Esophagus muscularis mucosa (tissue), 4 donors: Measurements from ENCODE around the gene SORL1-AS1.

ENCODE experiments used
- DNase-seq: peaks from one replicate; pipeline ENCODE4 v3.0.0-alpha.2; 2017; ENCODE audit errors: extremely low spot score
- H3K27ac ChIP-seq, 4 donors: fragments of 200-600 bp; sonication (generic); replicated peaks in 1 of 4; 1 replicate in 3 of 4; 2 replicates in 1 of 4; pipeline ENCODE4 v1.5.1; 2016 to 2019; ENCODE audit warnings: mild to moderate bottlenecking in 1 of 4
- H3K27me3 ChIP-seq, 4 donors: fragments of 200-600 bp; sonication (generic); one replicate each; pipeline versions ENCODE4 v1.5.1 to v1.6.0; 2016 to 2019
- H3K36me3 ChIP-seq, 4 donors: fragments of 200-600 bp; sonication (generic); one replicate each; pipeline ENCODE4 v1.5.1; 2016 to 2019
- H3K4me1 ChIP-seq, 4 donors: fragments of 200-600 bp; sonication (generic); one replicate each; pipeline ENCODE4 v1.5.1; 2016 to 2019
- H3K4me3 ChIP-seq, 4 donors: fragments of 200-600 bp; sonication (generic); 1 replicate in 2 of 4; 2 replicates in 2 of 4; pipeline ENCODE4 v1.5.1; 2016 to 2019; ENCODE audit warnings: mild to moderate bottlenecking in 4 of 4, moderate library complexity in 1 of 4
- H3K9me3 ChIP-seq, 4 donors: fragments of 200-600 bp; sonication (generic); 1 replicate in 3 of 4; 2 replicates in 1 of 4; pipeline ENCODE4 v1.5.1; 2016 to 2019
- CTCF ChIP-seq, 3 experiments: fragments of 200-600 bp in 2 of 3; fragments of 450-650 bp in 1 of 3; sonication (generic) in 2 of 3; IDR thresholded peaks; one replicate each; pipeline ENCODE4 v1.5.1; 2017 to 2019; ENCODE audit warnings: antibody characterized with exemption in 3 of 3, mild to moderate bottlenecking in 2 of 3, moderate library complexity in 1 of 3
- EP300 ChIP-seq: sonication (generic); formaldehyde crosslinking; IDR thresholded peaks from one replicate; pipeline ENCODE4 v1.6.1; 2017; ENCODE audit warnings: antibody characterized with exemption
- POLR2A ChIP-seq: fragments of 450-650 bp; IDR thresholded peaks from one replicate; pipeline ENCODE4 v1.6.1; 2017; ENCODE audit warnings: antibody characterized with exemption, moderate library complexity, mild to moderate bottlenecking, low read depth
- POLR2AphosphoS5 ChIP-seq, 2 donors: sonication (generic); formaldehyde crosslinking; IDR thresholded peaks; one replicate each; pipeline ENCODE4 v1.6.1; 2017; ENCODE audit warnings: antibody characterized with exemption in 2 of 2
- WGBS: methylation state at CpG from one replicate; pipeline ENCODE4 v1.1.5; 2018; 5-methylcytosine and 5-hydroxymethylcytosine counted together
- intact Hi-C: fragments of 100-400 bp; cut with DNase I; formaldehyde crosslinking; loops from one replicate; pipeline ENCODE4 v1.15.1; 2023

SORL1-AS1 gene

GRCh38 chr11:121437686-121438078 is 15.1 kb downstream of the SORL1-AS1 start:
- no peak overlapping the region for H3K4me3 ChIP-seq
- 84% methylated on average over 4 of the region's 4 CpGs for WGBS
- H3K27me3 ChIP-seq, result no peaks in the 10 kb centered on the region
- TF ChIP-seq POLR2A, result no peak
- TF ChIP-seq EP300, result no peak
- no peak for TF ChIP-seq POLR2AphosphoS5 (IDR thresholded peaks at IDR 0.05)
- no peak for TF ChIP-seq CTCF (IDR thresholded peaks at IDR 0.05)
- H3K27ac ChIP-seq, result no peak overlapping the region
- peaks cover 0 to 14% (median 4%) of the 10 kb centered on the region in 4 donors for H3K4me1 ChIP-seq
- DNase-seq, result no peak
- H3K9me3 ChIP-seq, result no peaks in the 10 kb centered on the region
- no peaks in the 10 kb centered on the region for H3K36me3 ChIP-seq
- intact Hi-C loops, result no loop called here

DNA sequence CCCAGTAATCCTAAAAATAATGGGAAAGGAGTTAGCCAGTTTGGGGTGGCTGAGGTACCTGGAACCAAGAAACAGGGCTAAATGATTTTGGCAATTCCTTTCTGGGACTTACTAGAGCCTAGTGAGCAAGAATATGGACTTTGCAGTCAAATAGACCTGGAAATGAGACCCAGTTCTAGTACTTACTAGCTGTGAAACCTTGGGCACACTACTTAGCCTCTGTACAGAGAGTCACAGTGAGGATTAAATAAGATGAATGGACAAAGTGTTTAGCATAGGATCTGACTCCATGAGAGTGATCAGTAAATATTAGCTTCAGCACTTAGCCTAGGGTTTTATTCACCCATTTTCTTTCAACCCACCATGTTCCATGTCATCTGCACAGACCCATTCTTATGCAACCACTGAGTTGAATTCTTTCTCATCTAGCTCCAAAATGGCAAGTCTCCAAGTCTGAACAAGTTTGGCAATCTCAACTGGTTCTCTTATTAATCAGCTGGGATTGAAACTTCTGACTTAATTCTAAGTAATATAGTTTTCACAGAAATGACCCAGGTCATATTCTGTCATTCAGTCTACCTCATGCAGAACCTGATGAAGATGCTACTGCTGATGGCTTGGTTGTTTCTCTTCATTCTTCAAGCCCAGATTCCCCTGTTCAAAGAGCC is 15.6 kb downstream of the SORL1-AS1 start:
- no peak overlapping the region for H3K27ac ChIP-seq
- H3K4me1 ChIP-seq, result peaks cover 0 to 13% (median 4%) of the 10 kb centered on the region in 4 donors
- no peaks in the 10 kb centered on the region for H3K27me3 ChIP-seq
- TF ChIP-seq EP300 (no peak), CTCF (IDR thresholded peaks at IDR 0.05) (no peak), POLR2A (no peak), POLR2AphosphoS5 (IDR thresholded peaks at IDR 0.05) (no peak)
- intact Hi-C loops, result no loop called here
- no peak overlapping the region for H3K4me3 ChIP-seq
- H3K36me3 ChIP-seq, result no peaks in the 10 kb centered on the region
- DNase-seq, result no peak
- no peaks in the 10 kb centered on the region for H3K9me3 ChIP-seq

- WGBS, result 84% methylated on average over 3 of the region's 3 CpGs
Observed at GRCh38 chr11:121435551-121436511, 16.9 kb downstream of the SORL1-AS1 start.

GRCh38 chr11:121435132-121435531 is 17.6 kb downstream of the SORL1-AS1 start:
- H3K36me3 ChIP-seq, result no peaks in the 10 kb centered on the region
- WGBS, result 56% methylated on average over 4 of the region's 4 CpGs
- H3K9me3 ChIP-seq, result no peaks in the 10 kb centered on the region

More at GRCh38 chr11:121435551-121436511, 16.9 kb downstream of the SORL1-AS1 start:
- intact Hi-C loops, result no loop called here
- H3K27ac ChIP-seq, result no peak overlapping the region
- H3K9me3 ChIP-seq, result no peaks in the 10 kb centered on the region
- TF ChIP-seq CTCF (IDR thresholded peaks at IDR 0.05), result no peak
- H3K36me3 ChIP-seq, result no peaks in the 10 kb centered on the region
- no peak for DNase-seq
- H3K27me3 ChIP-seq, result no peaks in the 10 kb centered on the region
- H3K4me3 ChIP-seq, result no peak overlapping the region
- peaks cover 0 to 7% (median 4%) of the 10 kb centered on the region in 4 donors for H3K4me1 ChIP-seq

GRCh38 chr11:121431820-121432526 is 20.8 kb downstream of the SORL1-AS1 start:
- H3K4me3 ChIP-seq, result no peak overlapping the region
- TF ChIP-seq EP300, result no peak
- peaks cover 0 to 10% (median 6%) of the 10 kb centered on the region in 4 donors for H3K4me1 ChIP-seq
- intact Hi-C loops, result no loop called here
- no peaks in the 10 kb centered on the region for H3K27me3 ChIP-seq
- 82% methylated on average over 4 of the region's 4 CpGs for WGBS
- no peaks in the 10 kb centered on the region for H3K36me3 ChIP-seq
- DNase-seq, result no peak
- no peaks in the 10 kb centered on the region for H3K9me3 ChIP-seq
- H3K27ac ChIP-seq, result no peak overlapping the region

More at GRCh38 chr11:121435132-121435531, 17.6 kb downstream of the SORL1-AS1 start:
- no peak overlapping the region for H3K27ac ChIP-seq
- intact Hi-C loops, result no loop called here
- no peaks in the 10 kb centered on the region for H3K27me3 ChIP-seq
- no peak overlapping the region for H3K4me3 ChIP-seq
- peaks cover 0 to 7% (median 4%) of the 10 kb centered on the region in 4 donors for H3K4me1 ChIP-seq
- TF ChIP-seq EP300, result no peak
- DNase-seq, result no peak
